Coronary artery (tissue), 2 donors: ENCODE measurements around the gene TMCO4.

Experiments used
- DNase-seq: peaks from one replicate; pipeline ENCODE4 v3.0.0-alpha.2; 2017; ENCODE audit warnings: low spot score
- H3K27ac ChIP-seq, 2 donors: fragments of 200-600 bp; sonication (generic); one replicate each; pipeline ENCODE4 v1.5.1; 2016 to 2019
- H3K4me3 ChIP-seq: fragments of 200-600 bp; sonication (generic); 2 replicates; pipeline ENCODE4 v1.5.1; 2016; ENCODE audit warnings: mild to moderate bottlenecking, moderate library complexity
- TF ChIP-seq, protein P1 (sequence below): fragments of 200-600 bp; sonication (generic); IDR thresholded peaks from one replicate; pipeline ENCODE4 v1.5.1; 2019; ENCODE audit warnings: antibody characterized with exemption

The TMCO4 gene

DNA sequence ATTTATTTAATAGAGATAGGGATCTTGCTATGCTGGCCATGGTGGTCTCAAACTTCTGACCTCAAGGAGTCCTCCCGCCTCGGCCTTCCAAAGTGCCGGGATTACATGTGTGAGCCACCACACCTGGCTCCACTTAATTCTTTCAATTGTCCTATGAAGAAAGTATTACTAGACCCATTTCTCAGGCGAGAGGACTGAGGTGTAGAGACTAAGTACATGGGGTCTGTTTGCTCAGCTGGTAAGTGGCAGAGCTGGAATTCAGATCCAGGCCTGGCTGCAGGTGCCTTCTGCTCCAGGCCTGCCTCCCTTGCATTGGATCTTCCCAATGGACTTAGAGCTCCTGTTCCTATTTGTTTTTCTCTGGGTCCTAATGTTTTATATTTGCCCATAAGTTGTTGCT, 79.5 kb downstream of the TMCO4 start:
- no peak for DNase-seq
- TF ChIP-seq, protein P1, sequence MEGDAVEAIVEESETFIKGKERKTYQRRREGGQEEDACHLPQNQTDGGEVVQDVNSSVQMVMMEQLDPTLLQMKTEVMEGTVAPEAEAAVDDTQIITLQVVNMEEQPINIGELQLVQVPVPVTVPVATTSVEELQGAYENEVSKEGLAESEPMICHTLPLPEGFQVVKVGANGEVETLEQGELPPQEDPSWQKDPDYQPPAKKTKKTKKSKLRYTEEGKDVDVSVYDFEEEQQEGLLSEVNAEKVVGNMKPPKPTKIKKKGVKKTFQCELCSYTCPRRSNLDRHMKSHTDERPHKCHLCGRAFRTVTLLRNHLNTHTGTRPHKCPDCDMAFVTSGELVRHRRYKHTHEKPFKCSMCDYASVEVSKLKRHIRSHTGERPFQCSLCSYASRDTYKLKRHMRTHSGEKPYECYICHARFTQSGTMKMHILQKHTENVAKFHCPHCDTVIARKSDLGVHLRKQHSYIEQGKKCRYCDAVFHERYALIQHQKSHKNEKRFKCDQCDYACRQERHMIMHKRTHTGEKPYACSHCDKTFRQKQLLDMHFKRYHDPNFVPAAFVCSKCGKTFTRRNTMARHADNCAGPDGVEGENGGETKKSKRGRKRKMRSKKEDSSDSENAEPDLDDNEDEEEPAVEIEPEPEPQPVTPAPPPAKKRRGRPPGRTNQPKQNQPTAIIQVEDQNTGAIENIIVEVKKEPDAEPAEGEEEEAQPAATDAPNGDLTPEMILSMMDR, result no peak
- H3K27ac ChIP-seq, result no peak overlapping the region

DNA sequence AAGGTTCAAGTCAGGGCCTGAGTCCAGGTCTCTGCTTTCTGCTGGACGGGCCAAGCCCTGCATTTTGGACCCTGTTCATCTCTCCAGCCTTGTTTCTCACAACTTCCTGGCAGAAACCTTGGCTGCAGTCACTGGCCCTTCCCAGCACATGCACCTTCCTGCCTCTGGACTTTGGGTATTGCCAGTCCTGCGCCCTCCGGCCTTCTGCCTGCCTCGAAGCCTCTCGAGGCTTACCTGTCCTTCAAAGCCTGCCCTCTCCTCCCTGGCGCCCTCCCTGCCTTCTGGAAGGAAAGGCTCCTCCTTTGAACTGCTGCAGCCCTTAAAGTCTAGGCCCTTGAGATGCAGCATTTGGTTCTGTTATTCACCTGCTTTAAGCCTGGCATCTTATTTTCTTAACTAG, 82.2 kb downstream of the TMCO4 start:
- no peak for DNase-seq
- TF ChIP-seq, protein P1, result no peak
- no peak overlapping the region for H3K4me3 ChIP-seq
- H3K27ac ChIP-seq, result no peak overlapping the region

More for the DNA sequence above, 79.5 kb downstream of the TMCO4 start:
- no peak overlapping the region for H3K4me3 ChIP-seq

DNA sequence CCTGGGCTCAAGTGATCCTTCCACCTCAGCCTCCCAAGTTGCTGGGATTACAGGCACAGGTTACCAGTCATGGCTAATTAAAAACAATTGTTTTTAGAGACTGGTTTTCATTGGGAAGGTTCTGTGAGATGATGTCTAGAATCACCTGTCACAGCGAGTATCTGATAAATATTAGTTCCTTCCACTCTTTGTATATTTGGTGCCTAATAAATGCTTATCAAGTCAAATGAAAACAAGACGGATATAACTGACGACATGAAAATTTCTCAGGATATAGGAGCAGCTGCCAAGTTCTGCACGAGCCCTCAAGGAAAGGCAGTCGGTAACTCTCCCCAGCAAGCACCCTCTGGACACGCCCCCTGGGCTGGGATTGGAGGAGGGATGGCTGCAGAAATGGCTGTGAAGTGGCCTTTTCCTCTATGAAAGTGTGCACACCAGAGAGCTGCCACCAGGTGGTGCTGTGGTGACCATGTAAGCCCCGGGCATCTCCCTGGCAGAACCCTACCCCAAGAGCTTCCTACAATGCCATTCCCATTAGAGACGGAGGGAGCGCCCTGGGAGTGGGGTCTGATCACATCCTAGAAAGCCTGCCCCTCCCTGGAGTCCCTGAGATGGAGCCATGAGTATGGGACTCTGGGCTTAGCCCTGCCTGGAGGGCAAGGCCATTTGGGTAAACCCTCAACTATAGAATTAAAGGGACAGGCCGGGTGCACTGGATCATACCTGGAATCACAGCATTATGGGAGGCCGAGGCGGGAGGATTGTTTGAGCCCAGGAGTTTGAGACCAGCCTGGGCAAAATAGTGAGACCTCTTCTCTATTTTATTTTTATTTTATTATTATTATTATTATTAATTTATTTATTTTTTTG, 84.1 kb downstream of the TMCO4 start:
- TF ChIP-seq, protein P1, result peak; percentile 60
- peak; percentile 84 for DNase-seq
- H3K4me3 ChIP-seq, result no peak overlapping the region
- H3K27ac ChIP-seq, result no peak overlapping the region

DNA sequence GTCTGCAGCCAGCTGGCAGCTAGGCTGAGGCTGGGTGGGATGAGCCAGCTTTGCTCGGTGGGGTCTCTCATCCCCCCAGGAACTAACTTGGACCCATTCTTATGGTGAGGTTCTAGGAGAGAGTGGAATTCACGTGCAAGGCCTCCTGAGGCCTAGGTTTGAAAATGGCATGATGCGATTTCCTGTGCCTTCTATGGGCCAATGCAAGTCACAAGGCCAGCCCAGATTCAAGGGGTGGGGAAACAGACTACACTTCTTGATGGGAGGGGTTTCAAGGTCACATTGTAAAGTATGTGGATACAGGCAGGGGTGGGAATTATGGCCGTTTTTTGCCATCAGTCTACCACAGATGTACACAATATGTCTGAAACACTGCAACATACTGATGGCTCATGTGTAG, 86.8 kb downstream of the TMCO4 start:
- H3K27ac ChIP-seq, result no peak overlapping the region
- no peak overlapping the region for H3K4me3 ChIP-seq
- no peak for DNase-seq
- TF ChIP-seq, protein P1, result no peak

DNA sequence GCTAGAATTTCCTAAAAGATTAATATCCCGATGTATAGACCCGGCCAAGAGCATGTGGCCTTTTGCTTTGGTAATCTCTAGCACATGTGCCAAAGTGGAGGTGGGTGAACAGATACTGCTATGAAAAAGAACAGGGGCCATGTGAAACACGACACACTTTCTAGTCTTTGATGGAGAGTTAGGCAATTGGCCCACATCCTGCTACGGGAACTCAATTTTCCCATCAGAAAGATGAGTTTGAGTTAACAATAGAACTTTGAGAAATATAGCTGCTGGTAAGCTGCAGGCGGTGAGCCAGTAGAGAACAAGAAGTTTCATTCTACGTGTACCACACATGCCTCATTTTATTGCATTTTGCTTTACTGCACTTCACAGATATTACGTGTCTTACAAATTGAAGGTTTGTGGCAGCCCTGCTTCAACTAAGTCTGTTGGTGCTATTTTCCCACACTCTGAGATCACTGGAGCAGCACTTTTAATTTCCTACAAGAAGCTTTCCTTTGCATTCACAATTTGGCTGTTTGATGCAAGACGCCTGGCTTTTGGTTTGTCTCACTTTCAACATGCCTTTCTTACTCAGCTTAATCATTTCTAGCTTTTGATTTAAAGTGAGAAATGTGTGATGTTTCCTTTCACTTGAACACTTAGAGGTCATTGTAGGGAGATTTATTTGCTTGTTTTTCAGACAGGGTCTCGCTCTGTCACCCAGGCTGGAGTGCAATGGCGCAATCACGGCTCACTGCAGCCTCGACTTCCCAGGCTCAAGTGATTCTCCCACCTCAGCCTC, 88.7 kb downstream of the TMCO4 start:
- Histone ChIP-seq H3K4me3 (no peak overlapping the region), H3K27ac (no peak overlapping the region)
- TF ChIP-seq, protein P1, result no peak
- DNase-seq, result no peak

DNA sequence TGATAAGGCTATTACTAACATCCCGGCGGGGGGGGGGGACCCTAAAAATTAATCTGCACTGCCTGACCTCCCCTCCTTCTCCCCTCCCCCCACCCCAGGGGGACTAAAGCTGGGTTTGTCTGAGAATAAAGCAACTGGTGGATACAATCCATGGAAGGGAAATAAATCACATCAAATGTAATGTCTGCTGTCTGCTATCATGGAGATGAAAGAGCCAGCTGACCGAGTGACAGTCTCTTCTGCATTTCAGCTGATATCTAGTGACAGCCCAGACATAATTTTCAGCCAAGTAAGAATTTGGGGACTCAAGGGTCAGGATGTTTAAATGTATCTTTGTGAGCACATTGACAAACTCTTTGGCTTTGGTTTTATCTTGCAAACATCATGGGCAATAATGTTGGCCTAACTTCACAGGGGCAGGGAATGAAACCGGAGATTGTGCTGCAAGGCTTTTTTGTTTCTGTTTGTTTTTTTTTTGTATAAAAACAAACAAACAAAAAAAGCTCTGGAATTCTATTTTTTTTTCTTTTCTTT, 90.4 kb downstream of the TMCO4 start:
- DNase-seq, result no peak
- TF ChIP-seq, protein P1, result no peak
- no peak overlapping the region for H3K4me3 ChIP-seq
- no peak overlapping the region for H3K27ac ChIP-seq
